ENCODE data around the gene RPS6KC1. TPM values are rescaled to one million over a fixed set of nuclear protein-coding genes. Genes with fewer than 3 reads are reported as not detected.

Gene RPS6KC1
- total and polyA plus RNA-seq, 2 of the 4 experiments (the other 2 are of a cell fraction) = 7.9 to 23.7 TPM

DNA sequence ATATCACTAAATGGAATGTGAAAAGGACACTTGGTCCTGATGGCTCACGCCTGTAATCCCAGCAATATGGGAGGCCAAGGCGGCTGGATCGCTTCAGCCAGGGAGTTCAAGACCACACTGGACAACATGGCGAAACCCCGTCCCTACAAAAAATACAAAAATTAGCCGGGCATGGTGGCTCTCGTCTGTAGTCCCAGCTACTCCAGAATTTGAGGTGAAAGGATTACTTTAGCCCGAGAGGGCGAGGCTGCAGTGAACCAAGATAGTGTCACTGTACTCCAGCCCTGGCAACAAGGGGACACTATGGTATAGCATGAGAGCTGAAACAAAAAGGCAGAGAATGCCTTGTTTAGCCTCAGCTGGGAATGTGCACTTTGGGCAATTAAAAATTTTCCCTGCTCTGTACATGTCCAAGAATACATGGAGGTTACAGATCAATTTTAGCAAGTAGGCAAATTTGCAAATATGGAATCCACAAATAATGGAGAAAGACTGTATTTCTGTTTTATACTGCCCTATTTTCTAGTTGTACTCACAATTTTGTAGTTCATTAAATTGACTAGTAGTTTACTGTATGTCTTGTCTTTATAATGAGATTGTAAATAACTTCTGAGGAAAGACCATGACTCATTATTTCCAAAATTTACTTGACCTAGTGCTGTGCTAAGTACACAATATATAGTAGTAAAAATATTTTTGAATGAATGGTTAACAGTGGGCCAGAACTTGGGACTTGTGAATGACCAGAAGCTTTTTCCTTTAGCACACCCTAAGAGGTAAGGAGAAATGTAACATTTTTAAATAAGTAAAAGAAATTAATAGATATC lies 33.4 kb upstream of the RPS6KC1 start:
- H3K18ac ChIP-seq (ENCODE audit: low read depth, low read length) = no peak overlapping the region
- intact Hi-C loops (cut with micrococcal nuclease) (loop anchor here (5.0 to 10.0 kb wide), 3 partner anchors 35 to 1107 kb away; partner anchors contain the start of gene RPS6KC1), dilution Hi-C loops (cut with HindIII; ENCODE audit: low sequenced_read_pairs, unreplicated experiment) (no loop called here), in situ Hi-C loops (cut with MboI; ENCODE audit: low sequenced_read_pairs) (no loop called here)
- BruUV-seq (replicated peaks) = no TSS peak
- no peak overlapping the region for H2BK5ac ChIP-seq (ENCODE audit: low read depth, low read length, poor library complexity, severe bottlenecking)
- H3K4ac ChIP-seq (ENCODE audit: low read depth, low read length) = no peak overlapping the region
- ChIA-PET CTCF (no interaction called here), POLR2A (ENCODE audit: unreplicated experiment) (no interaction called here)
- H3K9ac ChIP-seq (ENCODE audit: low read depth, low read length) = no peak overlapping the region
- H2BK120ac ChIP-seq (ENCODE audit: low read depth, low read length) = no peak overlapping the region
- H4K5ac ChIP-seq (ENCODE audit: low read depth, low read length) = no peak overlapping the region
- no peak overlapping the region for H3K23ac ChIP-seq (ENCODE audit: low read depth, low read length)
- DNase-seq = no peak
- ATAC-seq (ENCODE audit: low read depth) = no peak
- H3K14ac ChIP-seq (replicated peaks; ENCODE audit: low read depth, low read length) = no peak overlapping the region
- H3K27ac ChIP-seq (ENCODE audit: insufficient read depth, low read length) = no peak overlapping the region
- H3K27me3 ChIP-seq (ENCODE audit: control insufficient read depth, insufficient read depth, low read length) = peaks cover 2% of the 10 kb centered on the region; the same call in 1 of the 2 replicates
- H4K8ac ChIP-seq (ENCODE audit: low read depth in 2 of 2, low read length in 2 of 2) = no peak overlapping the region
- no peak for TF ChIP-seq MAFK (IDR thresholded peaks at IDR 0.05; ENCODE audit: low read depth, low read length)
- no peak for TF ChIP-seq RFX5 (IDR thresholded peaks at IDR 0.05; ENCODE audit: low read depth, low read length)
- no peak for TF ChIP-seq CHD1 (IDR thresholded peaks at IDR 0.05; ENCODE audit: low read depth, low read length)
- no peak for TF ChIP-seq NFE2L2 (IDR thresholded peaks at IDR 0.05; ENCODE audit: low read depth, low read length)
- TF ChIP-seq, protein P1, sequence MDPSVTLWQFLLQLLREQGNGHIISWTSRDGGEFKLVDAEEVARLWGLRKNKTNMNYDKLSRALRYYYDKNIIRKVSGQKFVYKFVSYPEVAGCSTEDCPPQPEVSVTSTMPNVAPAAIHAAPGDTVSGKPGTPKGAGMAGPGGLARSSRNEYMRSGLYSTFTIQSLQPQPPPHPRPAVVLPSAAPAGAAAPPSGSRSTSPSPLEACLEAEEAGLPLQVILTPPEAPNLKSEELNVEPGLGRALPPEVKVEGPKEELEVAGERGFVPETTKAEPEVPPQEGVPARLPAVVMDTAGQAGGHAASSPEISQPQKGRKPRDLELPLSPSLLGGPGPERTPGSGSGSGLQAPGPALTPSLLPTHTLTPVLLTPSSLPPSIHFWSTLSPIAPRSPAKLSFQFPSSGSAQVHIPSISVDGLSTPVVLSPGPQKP (IDR thresholded peaks at IDR 0.05; ENCODE audit: borderline replicate concordance, low read depth, low read length) = no peak
- TF ChIP-seq, protein P2, sequence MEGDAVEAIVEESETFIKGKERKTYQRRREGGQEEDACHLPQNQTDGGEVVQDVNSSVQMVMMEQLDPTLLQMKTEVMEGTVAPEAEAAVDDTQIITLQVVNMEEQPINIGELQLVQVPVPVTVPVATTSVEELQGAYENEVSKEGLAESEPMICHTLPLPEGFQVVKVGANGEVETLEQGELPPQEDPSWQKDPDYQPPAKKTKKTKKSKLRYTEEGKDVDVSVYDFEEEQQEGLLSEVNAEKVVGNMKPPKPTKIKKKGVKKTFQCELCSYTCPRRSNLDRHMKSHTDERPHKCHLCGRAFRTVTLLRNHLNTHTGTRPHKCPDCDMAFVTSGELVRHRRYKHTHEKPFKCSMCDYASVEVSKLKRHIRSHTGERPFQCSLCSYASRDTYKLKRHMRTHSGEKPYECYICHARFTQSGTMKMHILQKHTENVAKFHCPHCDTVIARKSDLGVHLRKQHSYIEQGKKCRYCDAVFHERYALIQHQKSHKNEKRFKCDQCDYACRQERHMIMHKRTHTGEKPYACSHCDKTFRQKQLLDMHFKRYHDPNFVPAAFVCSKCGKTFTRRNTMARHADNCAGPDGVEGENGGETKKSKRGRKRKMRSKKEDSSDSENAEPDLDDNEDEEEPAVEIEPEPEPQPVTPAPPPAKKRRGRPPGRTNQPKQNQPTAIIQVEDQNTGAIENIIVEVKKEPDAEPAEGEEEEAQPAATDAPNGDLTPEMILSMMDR (conservative IDR thresholded peaks at IDR 0.05; ENCODE audit: low read depth, low read length) = no peak
- no peak for TF ChIP-seq CEBPB (IDR thresholded peaks at IDR 0.05; ENCODE audit: low read depth, low read length)
- no peak for TF ChIP-seq RAD21 (IDR thresholded peaks at IDR 0.05; ENCODE audit: low read length)
- H3K4me1 ChIP-seq (ENCODE audit: control insufficient read depth, insufficient read depth, low read length) = no peaks in the 10 kb centered on the region; the same call in 1 of the 2 replicates
- no peak overlapping the region for H2AK5ac ChIP-seq (ENCODE audit: low read depth, low read length)
- H3K9me1 ChIP-seq (ENCODE audit: insufficient read depth, low read length) = no peaks in the 10 kb centered on the region
- H4K20me1 ChIP-seq (ENCODE audit: insufficient read depth, low read length) = no peaks in the 10 kb centered on the region
- peaks cover 3 to 20% of the 10 kb centered on the region in 2 experiments; a peak in 3 of 4 replicates for H3K79me1 ChIP-seq (ENCODE audit: low read depth in 1 of 2, low read length in 2 of 2)
- no peak overlapping the region for H3K4me2 ChIP-seq (ENCODE audit: low read depth, low read length)
- H3K36me3 ChIP-seq (ENCODE audit: control insufficient read depth, insufficient read depth, low read length) = no peaks in the 10 kb centered on the region; the same call in 1 of the 2 replicates
- no peak overlapping the region for H3K56ac ChIP-seq (ENCODE audit: extremely low read depth, insufficient read depth, low read length)
- H2AFZ ChIP-seq (replicated peaks; ENCODE audit: low read length, poor library complexity) = no peak overlapping the region
- WGBS, 2 experiments (ENCODE audit: extremely low coverage in 2 of 2, insufficient read length in 1 of 2) = no CpG with 5 or more reads among the region's 9 CpGs
- H2BK20ac ChIP-seq (ENCODE audit: low read depth, low read length) = no peak overlapping the region
- no peaks in the 10 kb centered on the region for H3K9me3 ChIP-seq (ENCODE audit: control insufficient read depth, insufficient read depth, low read length)
- no peak overlapping the region for H4K91ac ChIP-seq (ENCODE audit: insufficient read depth, low read depth, low read length)
- no peak overlapping the region for H3K4me3 ChIP-seq (ENCODE audit: insufficient read depth, low read depth, low read length)
- no peak overlapping the region for H2AK9ac ChIP-seq (replicated peaks; ENCODE audit: low read depth, low read length, poor library complexity)
- no peak overlapping the region for H2BK15ac ChIP-seq (ENCODE audit: low read depth, low read length)
